K562 treated with DMSO at 1 percent for 12 hours (cell line): ENCODE results near the gene LRP10. TPM values are rescaled to one million over a fixed set of nuclear protein-coding genes. Genes with fewer than 3 reads are reported as not detected.

Experiments used
- total RNA-seq: library from RNA; unstranded; fragments of 300-600 nt; gene quantifications from 2 replicates; pipeline ENCODE4 v1.2.3, GENCODE V29; 2022; ENCODE audit not compliant: insufficient read depth

The LRP10 gene
- total RNA-seq, result 35.5 and 67.9 TPM in 2 replicates

GRCh38 chr14:22871224-22872032, at the start of gene LRP10:
Gene LRP10, plus strand, starts transcription at chr14:22871740. Its CDS starts 564 bp downstream, at chr14:22872304.

GRCh38 chr14:22829661-22830442, 41.7 kb upstream of the LRP10 start, which contains the start of gene MRPL52:
Gene MRPL52, plus strand, starts transcription at chr14:22829887. Its CDS starts 26 bp downstream, at chr14:22829913.

GRCh38 chr14:22836301-22837113, 35.0 kb upstream of the LRP10 start, which contains the start of gene MMP14:
Gene MMP14, plus strand, starts transcription at chr14:22836585. Its CDS starts 233 bp downstream, at chr14:22836818.

GRCh38 chr14:22883173-22883976, 11.8 kb downstream of the LRP10 start, which contains the start of gene REM2:
Gene REM2, plus strand, starts transcription at chr14:22883222. Its CDS starts 66 bp downstream, at chr14:22883288.

GRCh38 chr14:22918804-22919600, 47.5 kb downstream of the LRP10 start, which contains the start of gene RBM23:
Gene RBM23, minus strand, starts transcription at chr14:22919149.

GRCh38 chr14:22929104-22929960, 57.8 kb downstream of the LRP10 start, which contains the start of gene PRMT5:
Gene PRMT5, minus strand, starts transcription at chr14:22929376. Its CDS starts 15 bp downstream, at chr14:22929361.

Other genes starting within 250 kb of the LRP10 start
- gene OR6J1, start 227.4 kb upstream of the LRP10 start, total RNA-seq, result not detected in 2 replicates
- 90.5 and 145 TPM in 2 replicates for gene OXA1L, start 105.1 kb upstream of the LRP10 start, total RNA-seq
- 0.51 TPM in 1 of 2 replicates, not detected in the other for gene SLC7A7, start 56.3 kb upstream of the LRP10 start, total RNA-seq
- gene MRPL52, start 41.9 kb upstream of the LRP10 start, total RNA-seq, result 92.9 and 111 TPM in 2 replicates
- 5.2 and 5.9 TPM in 2 replicates for gene MMP14, start 35.2 kb upstream of the LRP10 start, total RNA-seq
- 1.4 and 2.4 TPM in 2 replicates for gene REM2, start 11.5 kb downstream of the LRP10 start, total RNA-seq
- gene RBM23, start 47.4 kb downstream of the LRP10 start, total RNA-seq, result 33.5 and 55.8 TPM in 2 replicates
- gene PRMT5, start 57.6 kb downstream of the LRP10 start, total RNA-seq, result 90.7 and 101 TPM in 2 replicates
- gene HAUS4, start 85.3 kb downstream of the LRP10 start, total RNA-seq, result 103 and 107 TPM in 2 replicates
- gene AJUBA, start 110.8 kb downstream of the LRP10 start, total RNA-seq, result 11.3 and 16.2 TPM in 2 replicates
- 17.4 and 17.6 TPM in 2 replicates for gene C14orf93, start 138.4 kb downstream of the LRP10 start, total RNA-seq
- 115 and 148 TPM in 2 replicates for gene PSMB5, start 163.2 kb downstream of the LRP10 start, total RNA-seq
- gene PSMB11, start 170.5 kb downstream of the LRP10 start, total RNA-seq, result not detected in 2 replicates
- gene CDH24, start 185.8 kb downstream of the LRP10 start, total RNA-seq, result 10.6 and 17.6 TPM in 2 replicates
- 64.4 and 136 TPM in 2 replicates for gene ACIN1, start 223.4 kb downstream of the LRP10 start, total RNA-seq
- 44.9 and 45.3 TPM in 2 replicates for gene C14orf119, start 223.8 kb downstream of the LRP10 start, total RNA-seq
- not detected in 2 replicates for gene CIROP, start 233.2 kb downstream of the LRP10 start, total RNA-seq
- not detected in 2 replicates for gene CEBPE, start 247.5 kb downstream of the LRP10 start, total RNA-seq